K562 (cell line): ENCODE data around the gene ACTN3. TPM values are rescaled to one million over a fixed set of nuclear protein-coding genes. Genes with fewer than 3 reads are reported as not detected.

Source experiments
- MAFG ChIP-seq: fragments of 450-650 bp; conservative IDR thresholded peaks from 2 replicates; pipeline ENCODE4 v1.6.1; 2016; ENCODE audit warnings: missing genetic modification characterization, missing compliant biosample characterization
- SRF ChIP-seq, 2 experiments: fragments of 250-450, 450-650 bp in 1 of 2; sonication (Bioruptor Pico) in 1 of 2; sonication (generic) in 1 of 2; formaldehyde crosslinking; IDR thresholded peaks; 2 replicates each; pipeline versions ENCODE4 v1.5.0 to v1.5.1; 2020 to 2022; ENCODE audit warnings: mild to moderate bottlenecking in 1 of 2, missing genetic modification reagents in 1 of 2
- STAT5B ChIP-seq: fragments of 250-450 bp; sonication (Bioruptor Pico); IDR thresholded peaks from 2 replicates; pipeline ENCODE4 v1.8.0; 2021; ENCODE audit warnings: mild to moderate bottlenecking, inconsistent platforms
- ZNF212 ChIP-seq: fragments of 450-650 bp; formaldehyde crosslinking; IDR thresholded peaks from 2 replicates; pipeline ENCODE4 v1.4.0; 2020; ENCODE audit warnings: mild to moderate bottlenecking
- ZNF224 ChIP-seq: sonication (generic); formaldehyde crosslinking; IDR thresholded peaks from 2 replicates; pipeline ENCODE4 v1.8.0; 2022; ENCODE audit warnings: mild to moderate bottlenecking, missing genetic modification reagents
- ZNF239 ChIP-seq: fragments of 250-450 bp; sonication (Bioruptor Pico); IDR thresholded peaks from 2 replicates; pipeline ENCODE4 v1.4.0; 2020; ENCODE audit warnings: mild to moderate bottlenecking
- ZNF551 ChIP-seq: fragments of 250-450 bp; sonication (Bioruptor Pico); IDR thresholded peaks from 2 replicates; pipeline ENCODE4 v1.5.0; 2021; ENCODE audit warnings: mild to moderate bottlenecking, moderate library complexity
- polyA plus RNA-seq, 8 experiments: library from polyadenylated mRNA; depleted of rRNA in 4 of 8; stranded (reverse) in 5 of 8; unstranded in 3 of 8; fragments of >200 nt; fragmentation: Nextera tagmentation in 2 of 8; fragmentation: Illumina TruSeq in 1 of 8; extraction: Ambion mirVana in 2 of 8; extraction: Trizol in 1 of 8; gene quantifications; 2 replicates each; pipeline versions ENCODE4 v1.2.1 to v1.2.3, GENCODE V29; 2011 to 2014; ENCODE audit warnings: inconsistent platforms in 1 of 8, missing spikeins in 1 of 8
- total RNA-seq, 7 experiments: library from RNA; depleted of rRNA in 6 of 7; stranded (reverse); fragments of >200 nt in 6 of 7; fragmentation: Illumina TruSeq in 2 of 7; extraction: Trizol in 2 of 7; gene quantifications; 2 replicates each; pipeline versions ENCODE4 v1.2.1 to v1.2.3, GENCODE V29; 2011 to 2021; ENCODE audit warnings: low replicate concordance in 1 of 7
- TF ChIP-seq, protein P1 (sequence below): fragments of 150-350 bp; IDR thresholded peaks from 2 replicates; pipeline ENCODE4 v1.6.1; 2014; ENCODE audit warnings: low read depth, mild to moderate bottlenecking, low read length, borderline replicate concordance
- TF ChIP-seq, protein P2 (sequence below): sonication (generic); formaldehyde crosslinking; IDR thresholded peaks from 2 replicates; pipeline ENCODE4 v1.8.0; 2022; ENCODE audit warnings: mild to moderate bottlenecking, missing genetic modification reagents
- TF ChIP-seq, protein P3 (sequence below): sonication (generic); formaldehyde crosslinking; IDR thresholded peaks from 2 replicates; pipeline ENCODE4 v1.9.0; 2022; ENCODE audit warnings: mild to moderate bottlenecking, missing genetic modification reagents
- TF ChIP-seq, protein P4 (sequence below): fragments of 250-450 bp; sonication (Bioruptor Pico); IDR thresholded peaks from 2 replicates; pipeline ENCODE4 v1.5.0; 2021
- TF ChIP-seq, protein P5 (sequence below): fragments of 200-800 bp; sonication (Bioruptor generic); IDR thresholded peaks from 2 replicates; pipeline ENCODE4 v1.6.1; 2016; ENCODE audit warnings: missing genetic modification characterization, missing compliant biosample characterization

The ACTN3 gene
- total and polyA plus RNA-seq, 9 of the 15 experiments (the other 6 are each of a cell fraction or from before 2014, with no cell fraction given) = not detected

DNA sequence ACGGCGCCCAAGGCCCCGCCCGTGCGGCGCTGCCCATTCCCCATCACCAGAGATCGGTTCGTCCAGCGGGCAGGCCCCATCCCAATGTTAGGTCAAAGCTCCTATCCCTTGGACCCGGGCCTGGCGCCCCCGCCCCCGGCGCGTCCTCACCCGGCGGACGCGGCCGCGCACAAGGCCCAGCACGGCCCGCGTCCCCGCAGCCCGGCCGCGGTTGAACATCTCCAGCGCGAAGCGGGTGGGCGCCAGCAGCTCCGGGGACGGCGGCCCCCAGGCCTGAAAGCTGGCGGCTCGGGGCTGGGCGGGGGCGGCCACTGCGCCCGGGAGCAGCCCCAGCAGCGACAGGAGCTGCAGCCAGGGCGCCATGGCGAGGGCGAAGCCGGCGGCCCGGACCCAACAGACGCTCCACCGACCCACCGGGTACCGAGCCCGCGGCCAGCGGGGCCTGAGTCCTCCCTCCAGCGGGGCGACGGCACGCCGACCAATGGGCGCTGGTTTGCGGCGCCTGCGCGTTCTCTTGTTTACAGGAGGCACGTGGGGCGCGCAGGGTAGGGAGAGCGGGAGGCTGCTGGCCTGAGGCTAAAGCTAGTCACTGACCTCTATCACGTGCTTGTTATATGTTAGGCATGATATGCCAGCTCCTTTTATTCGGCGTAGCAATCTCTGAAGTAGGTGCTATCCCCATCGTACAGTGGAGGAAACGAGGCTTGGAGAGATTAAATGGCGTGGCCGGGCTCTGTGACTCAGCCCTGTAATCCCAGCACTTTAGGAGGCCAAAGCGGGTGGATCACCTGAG is 21.6 kb downstream of the ACTN3 start, which contains the start of gene CTSF (continued):
- TF ChIP-seq, protein P1, sequence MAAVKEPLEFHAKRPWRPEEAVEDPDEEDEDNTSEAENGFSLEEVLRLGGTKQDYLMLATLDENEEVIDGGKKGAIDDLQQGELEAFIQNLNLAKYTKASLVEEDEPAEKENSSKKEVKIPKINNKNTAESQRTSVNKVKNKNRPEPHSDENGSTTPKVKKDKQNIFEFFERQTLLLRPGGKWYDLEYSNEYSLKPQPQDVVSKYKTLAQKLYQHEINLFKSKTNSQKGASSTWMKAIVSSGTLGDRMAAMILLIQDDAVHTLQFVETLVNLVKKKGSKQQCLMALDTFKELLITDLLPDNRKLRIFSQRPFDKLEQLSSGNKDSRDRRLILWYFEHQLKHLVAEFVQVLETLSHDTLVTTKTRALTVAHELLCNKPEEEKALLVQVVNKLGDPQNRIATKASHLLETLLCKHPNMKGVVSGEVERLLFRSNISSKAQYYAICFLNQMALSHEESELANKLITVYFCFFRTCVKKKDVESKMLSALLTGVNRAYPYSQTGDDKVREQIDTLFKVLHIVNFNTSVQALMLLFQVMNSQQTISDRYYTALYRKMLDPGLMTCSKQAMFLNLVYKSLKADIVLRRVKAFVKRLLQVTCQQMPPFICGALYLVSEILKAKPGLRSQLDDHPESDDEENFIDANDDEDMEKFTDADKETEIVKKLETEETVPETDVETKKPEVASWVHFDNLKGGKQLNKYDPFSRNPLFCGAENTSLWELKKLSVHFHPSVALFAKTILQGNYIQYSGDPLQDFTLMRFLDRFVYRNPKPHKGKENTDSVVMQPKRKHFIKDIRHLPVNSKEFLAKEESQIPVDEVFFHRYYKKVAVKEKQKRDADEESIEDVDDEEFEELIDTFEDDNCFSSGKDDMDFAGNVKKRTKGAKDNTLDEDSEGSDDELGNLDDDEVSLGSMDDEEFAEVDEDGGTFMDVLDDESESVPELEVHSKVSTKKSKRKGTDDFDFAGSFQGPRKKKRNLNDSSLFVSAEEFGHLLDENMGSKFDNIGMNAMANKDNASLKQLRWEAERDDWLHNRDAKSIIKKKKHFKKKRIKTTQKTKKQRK = no peak
- TF ChIP-seq, protein P2, sequence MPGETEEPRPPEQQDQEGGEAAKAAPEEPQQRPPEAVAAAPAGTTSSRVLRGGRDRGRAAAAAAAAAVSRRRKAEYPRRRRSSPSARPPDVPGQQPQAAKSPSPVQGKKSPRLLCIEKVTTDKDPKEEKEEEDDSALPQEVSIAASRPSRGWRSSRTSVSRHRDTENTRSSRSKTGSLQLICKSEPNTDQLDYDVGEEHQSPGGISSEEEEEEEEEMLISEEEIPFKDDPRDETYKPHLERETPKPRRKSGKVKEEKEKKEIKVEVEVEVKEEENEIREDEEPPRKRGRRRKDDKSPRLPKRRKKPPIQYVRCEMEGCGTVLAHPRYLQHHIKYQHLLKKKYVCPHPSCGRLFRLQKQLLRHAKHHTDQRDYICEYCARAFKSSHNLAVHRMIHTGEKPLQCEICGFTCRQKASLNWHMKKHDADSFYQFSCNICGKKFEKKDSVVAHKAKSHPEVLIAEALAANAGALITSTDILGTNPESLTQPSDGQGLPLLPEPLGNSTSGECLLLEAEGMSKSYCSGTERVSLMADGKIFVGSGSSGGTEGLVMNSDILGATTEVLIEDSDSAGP = no peak
- no peak for TF ChIP-seq SRF (CRISPR knock-in tag; IDR thresholded peaks at IDR 0.05)
- TF ChIP-seq ZNF224 (CRISPR knock-in tag) = 0 out of 2 replicates have a peak, but pooled peaks have one; percentile 31
- TF ChIP-seq, protein P3, sequence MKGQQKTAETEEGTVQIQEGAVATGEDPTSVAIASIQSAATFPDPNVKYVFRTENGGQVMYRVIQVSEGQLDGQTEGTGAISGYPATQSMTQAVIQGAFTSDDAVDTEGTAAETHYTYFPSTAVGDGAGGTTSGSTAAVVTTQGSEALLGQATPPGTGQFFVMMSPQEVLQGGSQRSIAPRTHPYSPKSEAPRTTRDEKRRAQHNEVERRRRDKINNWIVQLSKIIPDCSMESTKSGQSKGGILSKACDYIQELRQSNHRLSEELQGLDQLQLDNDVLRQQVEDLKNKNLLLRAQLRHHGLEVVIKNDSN = peak; percentile 95
- no peak for TF ChIP-seq ZNF212 (CRISPR knock-in tag)
- no peak for TF ChIP-seq ZNF551 (CRISPR knock-in tag)
- TF ChIP-seq, protein P4, sequence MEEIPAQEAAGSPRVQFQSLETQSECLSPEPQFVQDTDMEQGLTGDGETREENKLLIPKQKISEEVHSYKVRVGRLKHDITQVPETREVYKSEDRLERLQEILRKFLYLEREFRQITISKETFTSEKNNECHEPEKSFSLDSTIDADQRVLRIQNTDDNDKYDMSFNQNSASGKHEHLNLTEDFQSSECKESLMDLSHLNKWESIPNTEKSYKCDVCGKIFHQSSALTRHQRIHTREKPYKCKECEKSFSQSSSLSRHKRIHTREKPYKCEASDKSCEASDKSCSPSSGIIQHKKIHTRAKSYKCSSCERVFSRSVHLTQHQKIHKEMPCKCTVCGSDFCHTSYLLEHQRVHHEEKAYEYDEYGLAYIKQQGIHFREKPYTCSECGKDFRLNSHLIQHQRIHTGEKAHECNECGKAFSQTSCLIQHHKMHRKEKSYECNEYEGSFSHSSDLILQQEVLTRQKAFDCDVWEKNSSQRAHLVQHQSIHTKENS (CRISPR knock-in tag) = no peak
- no peak for TF ChIP-seq STAT5B (CRISPR knock-in tag)
- TF ChIP-seq MAFG (tag) = no peak
- TF ChIP-seq, protein P5, sequence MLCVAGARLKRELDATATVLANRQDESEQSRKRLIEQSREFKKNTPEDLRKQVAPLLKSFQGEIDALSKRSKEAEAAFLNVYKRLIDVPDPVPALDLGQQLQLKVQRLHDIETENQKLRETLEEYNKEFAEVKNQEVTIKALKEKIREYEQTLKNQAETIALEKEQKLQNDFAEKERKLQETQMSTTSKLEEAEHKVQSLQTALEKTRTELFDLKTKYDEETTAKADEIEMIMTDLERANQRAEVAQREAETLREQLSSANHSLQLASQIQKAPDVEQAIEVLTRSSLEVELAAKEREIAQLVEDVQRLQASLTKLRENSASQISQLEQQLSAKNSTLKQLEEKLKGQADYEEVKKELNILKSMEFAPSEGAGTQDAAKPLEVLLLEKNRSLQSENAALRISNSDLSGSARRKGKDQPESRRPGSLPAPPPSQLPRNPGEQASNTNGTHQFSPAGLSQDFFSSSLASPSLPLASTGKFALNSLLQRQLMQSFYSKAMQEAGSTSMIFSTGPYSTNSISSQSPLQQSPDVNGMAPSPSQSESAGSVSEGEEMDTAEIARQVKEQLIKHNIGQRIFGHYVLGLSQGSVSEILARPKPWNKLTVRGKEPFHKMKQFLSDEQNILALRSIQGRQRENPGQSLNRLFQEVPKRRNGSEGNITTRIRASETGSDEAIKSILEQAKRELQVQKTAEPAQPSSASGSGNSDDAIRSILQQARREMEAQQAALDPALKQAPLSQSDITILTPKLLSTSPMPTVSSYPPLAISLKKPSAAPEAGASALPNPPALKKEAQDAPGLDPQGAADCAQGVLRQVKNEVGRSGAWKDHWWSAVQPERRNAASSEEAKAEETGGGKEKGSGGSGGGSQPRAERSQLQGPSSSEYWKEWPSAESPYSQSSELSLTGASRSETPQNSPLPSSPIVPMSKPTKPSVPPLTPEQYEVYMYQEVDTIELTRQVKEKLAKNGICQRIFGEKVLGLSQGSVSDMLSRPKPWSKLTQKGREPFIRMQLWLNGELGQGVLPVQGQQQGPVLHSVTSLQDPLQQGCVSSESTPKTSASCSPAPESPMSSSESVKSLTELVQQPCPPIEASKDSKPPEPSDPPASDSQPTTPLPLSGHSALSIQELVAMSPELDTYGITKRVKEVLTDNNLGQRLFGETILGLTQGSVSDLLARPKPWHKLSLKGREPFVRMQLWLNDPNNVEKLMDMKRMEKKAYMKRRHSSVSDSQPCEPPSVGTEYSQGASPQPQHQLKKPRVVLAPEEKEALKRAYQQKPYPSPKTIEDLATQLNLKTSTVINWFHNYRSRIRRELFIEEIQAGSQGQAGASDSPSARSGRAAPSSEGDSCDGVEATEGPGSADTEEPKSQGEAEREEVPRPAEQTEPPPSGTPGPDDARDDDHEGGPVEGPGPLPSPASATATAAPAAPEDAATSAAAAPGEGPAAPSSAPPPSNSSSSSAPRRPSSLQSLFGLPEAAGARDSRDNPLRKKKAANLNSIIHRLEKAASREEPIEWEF (CRISPR knock-in tag) = no peak
- no peak for TF ChIP-seq ZNF239 (CRISPR knock-in tag)
